AG04450 (cell line): ENCODE results near the gene EPO. TPM values are rescaled to one million over a fixed set of nuclear protein-coding genes. Genes with fewer than 3 reads are reported as not detected.

Experiments used
- CTCF ChIA-PET: fragments of 300-600, 350-600 bp; formaldehyde crosslinking; extraction: SDS; loops from one replicate; lab custom pipeline; 2022; ENCODE audit warnings: antibody characterized with exemption, inconsistent platforms; lab: Charles Lee
- POLR2A ChIA-PET: fragments of 350-600 bp; formaldehyde crosslinking; extraction: SDS; loops from one replicate; lab custom pipeline; 2021; ENCODE audit warnings: antibody characterized with exemption, inconsistent platforms; lab: Yijun Ruan, JAX
- DNase-seq: peaks from one replicate; pipeline ENCODE4 v3.0.0-alpha.2; 2011; ENCODE audit warnings: low read depth, low spot score
- H3K27ac ChIP-seq: one replicate; pipeline ENCODE4 v1.5.1; 2012; ENCODE audit warnings: low read depth, low read length, control low read depth
- H3K27me3 ChIP-seq: one replicate; pipeline ENCODE4 v1.6.0; 2012; ENCODE audit warnings: low read length; ENCODE audit not compliant: control insufficient read depth, insufficient read depth
- H3K4me3 ChIP-seq: 2 replicates; pipeline ENCODE4 v1.5.1; 2011; ENCODE audit warnings: mild to moderate bottlenecking, low read depth, low read length, control low read depth
- H3K9me3 ChIP-seq: 2 replicates; pipeline ENCODE4 v1.5.1; 2012; ENCODE audit warnings: low read length; ENCODE audit not compliant: control insufficient read depth, insufficient read depth
- CTCF ChIP-seq: IDR thresholded peaks from 2 replicates; pipeline ENCODE4 v1.5.1; 2011; ENCODE audit warnings: low read depth, low read length, control low read depth, inconsistent platforms
- polyA plus RNA-seq: library from polyadenylated mRNA; depleted of rRNA; stranded (reverse); fragments of >200 nt; gene quantifications from 2 replicates; pipeline ENCODE4 v1.2.3, GENCODE V29; 2011

EPO gene
- polyA plus RNA-seq, 1 experiment: not detected

DNA sequence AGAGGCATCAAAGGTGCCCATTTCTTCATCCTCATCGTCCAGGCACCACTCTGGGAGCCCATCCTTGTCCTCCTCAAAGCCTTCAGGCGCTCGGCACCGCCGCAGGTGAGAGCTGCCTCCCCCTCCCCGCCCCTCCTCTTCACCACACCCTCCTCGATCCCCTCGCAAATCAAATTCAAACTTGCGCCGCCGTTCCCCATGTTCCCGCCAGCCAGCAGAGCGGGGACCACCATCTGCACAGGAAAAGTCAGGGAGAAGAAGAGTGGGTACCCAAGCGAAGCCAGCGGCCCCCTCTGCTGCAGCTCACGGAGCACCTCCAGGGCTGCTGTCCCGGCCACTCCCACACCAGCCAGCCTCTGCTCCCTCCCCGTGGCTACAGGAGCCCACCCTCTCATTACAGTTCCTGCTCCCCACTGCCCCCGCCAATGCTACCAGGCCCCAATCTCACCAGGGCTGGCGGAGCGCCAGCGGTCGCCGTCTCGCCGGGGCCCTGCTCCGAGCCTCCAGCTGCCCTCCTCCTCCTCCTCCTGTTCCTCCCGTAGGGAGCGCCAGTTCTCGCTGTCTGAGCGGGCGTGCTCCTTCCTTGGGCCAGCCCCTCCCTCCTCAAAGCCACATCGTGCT lies 34.0 kb upstream of the EPO start:
- ChIA-PET CTCF (no interaction called here), POLR2A (no interaction called here)
- Histone ChIP-seq H3K4me3 (no peak overlapping the region), H3K27me3 (no peaks in the 10 kb centered on the region), H3K27ac (no peak overlapping the region), H3K9me3 (no peaks in the 10 kb centered on the region; the same call in 1 of the 2 replicates)
- DNase-seq: no peak
- no peak for TF ChIP-seq CTCF

- Histone ChIP-seq H3K27ac (no peak overlapping the region), H3K9me3 (no peaks in the 10 kb centered on the region; the same call in 1 of the 2 replicates), H3K4me3 (no peak overlapping the region), H3K27me3 (no peaks in the 10 kb centered on the region)
- ChIA-PET CTCF (no interaction called here), POLR2A (no interaction called here)
- no peak for DNase-seq
- no peak for TF ChIP-seq CTCF
These were observed 33.5 kb upstream of the EPO start for GRCh38 chr7:100686822-100687211.

GRCh38 chr7:100687261-100687660 lies 33.0 kb upstream of the EPO start:
- H3K27ac ChIP-seq: no peak overlapping the region
- H3K4me3 ChIP-seq: no peak overlapping the region
- ChIA-PET CTCF (interaction anchor here (0.6 kb wide), 1 partner anchor 101 kb away, joined by 3 read pairs; the partner anchor contains the start of genes FBXO24 and LRCH4), POLR2A (no interaction called here)
- H3K9me3 ChIP-seq: no peaks in the 10 kb centered on the region; the same call in 1 of the 2 replicates
- no peak for TF ChIP-seq CTCF
- no peak for DNase-seq
- no peaks in the 10 kb centered on the region for H3K27me3 ChIP-seq

DNA sequence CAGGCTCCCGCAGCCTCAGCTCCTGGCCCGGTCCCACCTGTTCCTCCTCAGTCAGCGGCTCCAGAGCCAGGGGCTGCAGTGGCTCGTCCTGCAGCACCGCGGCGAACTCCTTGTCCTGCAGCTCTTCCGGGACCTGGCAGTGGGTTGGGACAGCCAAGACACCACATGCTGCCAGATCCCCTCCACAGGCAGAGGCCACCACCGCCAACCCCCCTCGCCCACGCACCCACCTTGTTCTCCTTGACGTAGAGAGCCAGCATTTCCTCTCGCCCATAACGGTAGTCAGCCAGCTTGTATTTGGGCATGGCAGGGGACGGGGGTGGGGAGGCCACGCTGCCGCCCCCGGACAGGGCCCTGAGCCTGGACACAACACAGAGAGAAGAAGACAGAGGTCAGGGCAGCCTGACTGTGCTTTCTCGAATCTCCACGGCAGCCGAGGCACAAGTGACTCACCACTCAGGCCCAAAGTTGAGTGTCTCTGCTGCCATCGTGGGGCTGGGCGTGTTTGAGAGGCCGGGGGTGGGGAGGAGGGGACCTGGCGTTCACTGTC lies 32.4 kb upstream of the EPO start:
- Histone ChIP-seq H3K27me3 (no peaks in the 10 kb centered on the region), H3K4me3 (no peak overlapping the region), H3K27ac (no peak overlapping the region), H3K9me3 (no peaks in the 10 kb centered on the region; the same call in 1 of the 2 replicates)
- no peak for TF ChIP-seq CTCF
- ChIA-PET POLR2A (no interaction called here), CTCF (interaction anchor here (0.6 kb wide), 1 partner anchor 101 kb away, joined by 3 read pairs; the partner anchor contains the start of genes FBXO24 and LRCH4)
- DNase-seq: no peak

GRCh38 chr7:100688326-100688860 lies 31.9 kb upstream of the EPO start:
- no peak for DNase-seq
- no peak overlapping the region for H3K27ac ChIP-seq
- POLR2A ChIA-PET: no interaction called here
- no peaks in the 10 kb centered on the region for H3K27me3 ChIP-seq
- CTCF ChIA-PET: interaction anchor here (1.1 to 1.2 kb wide), 3 partner anchors 11 to 124 kb away, joined by 3 to 6 read pairs (median 4); partner anchors contain the start of gene POP7
- H3K9me3 ChIP-seq: no peaks in the 10 kb centered on the region; the same call in 1 of the 2 replicates
- H3K4me3 ChIP-seq: no peak overlapping the region
- no peak for TF ChIP-seq CTCF
